Tibial nerve (tissue), 4 donors: ENCODE measurements around the gene NMT1.

Experiments
- EP300 ChIP-seq, 2 donors: sonication (generic); formaldehyde crosslinking; IDR thresholded peaks; one replicate each; pipeline ENCODE4 v1.6.1; 2017; ENCODE audit warnings: antibody characterized with exemption in 2 of 2, mild to moderate bottlenecking in 1 of 2
- POLR2A ChIP-seq, 2 donors: fragments of 450-650 bp; IDR thresholded peaks; one replicate each; pipeline ENCODE4 v1.6.1; 2017; ENCODE audit warnings: antibody characterized with exemption in 2 of 2, mild to moderate bottlenecking in 2 of 2, moderate library complexity in 2 of 2
- TF ChIP-seq, protein P1 (sequence below), 5 experiments: fragments of 200-600 bp in 3 of 5; fragments of 450-650 bp in 2 of 5; sonication (generic) in 3 of 5; IDR thresholded peaks; one replicate each; pipeline ENCODE4 v1.5.1; 2016 to 2019; ENCODE audit warnings: antibody characterized with exemption in 5 of 5, mild to moderate bottlenecking in 3 of 5, moderate library complexity in 2 of 5

DNA sequence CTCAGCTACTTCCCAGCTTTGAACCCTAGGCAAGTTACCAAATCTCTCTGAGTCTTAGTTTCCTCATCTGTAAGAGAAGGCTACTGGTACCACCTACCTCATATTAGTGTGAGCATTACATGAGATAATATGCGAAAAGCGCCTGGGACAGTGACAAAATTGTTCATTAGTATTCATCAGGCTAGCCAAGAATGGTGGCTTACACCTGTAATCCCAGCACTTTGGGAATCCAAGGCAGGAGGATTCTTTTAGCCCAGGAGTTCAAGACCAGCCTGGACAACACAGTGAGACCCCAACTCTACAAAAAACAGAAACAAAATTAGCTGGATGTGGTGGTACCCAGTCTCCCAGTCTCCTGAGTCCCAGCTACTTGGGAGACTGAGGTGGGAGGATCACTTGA lies 67.9 kb downstream of the NMT1 start:
- TF ChIP-seq POLR2A (IDR thresholded peaks at IDR 0.05) (no peak), EP300 (IDR thresholded peaks at IDR 0.05) (no peak)
- TF ChIP-seq, protein P1, sequence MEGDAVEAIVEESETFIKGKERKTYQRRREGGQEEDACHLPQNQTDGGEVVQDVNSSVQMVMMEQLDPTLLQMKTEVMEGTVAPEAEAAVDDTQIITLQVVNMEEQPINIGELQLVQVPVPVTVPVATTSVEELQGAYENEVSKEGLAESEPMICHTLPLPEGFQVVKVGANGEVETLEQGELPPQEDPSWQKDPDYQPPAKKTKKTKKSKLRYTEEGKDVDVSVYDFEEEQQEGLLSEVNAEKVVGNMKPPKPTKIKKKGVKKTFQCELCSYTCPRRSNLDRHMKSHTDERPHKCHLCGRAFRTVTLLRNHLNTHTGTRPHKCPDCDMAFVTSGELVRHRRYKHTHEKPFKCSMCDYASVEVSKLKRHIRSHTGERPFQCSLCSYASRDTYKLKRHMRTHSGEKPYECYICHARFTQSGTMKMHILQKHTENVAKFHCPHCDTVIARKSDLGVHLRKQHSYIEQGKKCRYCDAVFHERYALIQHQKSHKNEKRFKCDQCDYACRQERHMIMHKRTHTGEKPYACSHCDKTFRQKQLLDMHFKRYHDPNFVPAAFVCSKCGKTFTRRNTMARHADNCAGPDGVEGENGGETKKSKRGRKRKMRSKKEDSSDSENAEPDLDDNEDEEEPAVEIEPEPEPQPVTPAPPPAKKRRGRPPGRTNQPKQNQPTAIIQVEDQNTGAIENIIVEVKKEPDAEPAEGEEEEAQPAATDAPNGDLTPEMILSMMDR (IDR thresholded peaks at IDR 0.05), result no peak
